Adipocyte (in vitro differentiated cells): Measurements from ENCODE around the gene TP53I13.

Experiments
- DNase-seq: peaks from one replicate; pipeline ENCODE4 v3.0.0-alpha.2; 2015; ENCODE audit warnings: low read depth
- H3K27me3 ChIP-seq: replicated peaks from 2 replicates; pipeline ENCODE4 v1.7.0; 2013; ENCODE audit warnings: mild to moderate bottlenecking, low read length, moderate library complexity; ENCODE audit not compliant: control insufficient read depth, insufficient read depth
- H3K36me3 ChIP-seq: 2 replicates; pipeline ENCODE4 v1.7.0; 2013; ENCODE audit warnings: low read length, mild to moderate bottlenecking, moderate library complexity; ENCODE audit not compliant: control insufficient read depth, insufficient read depth, severe bottlenecking
- H3K4me1 ChIP-seq: 2 replicates; pipeline ENCODE4 v1.7.0; 2013; ENCODE audit warnings: mild to moderate bottlenecking, low read length, moderate library complexity; ENCODE audit not compliant: control insufficient read depth, insufficient read depth
- H3K4me3 ChIP-seq: 2 replicates; pipeline ENCODE4 v1.7.0; 2013; ENCODE audit warnings: mild to moderate bottlenecking, low read length, moderate library complexity
- H3K9ac ChIP-seq: 2 replicates; pipeline ENCODE4 v1.7.0; 2013; ENCODE audit warnings: mild to moderate bottlenecking, low read length, moderate library complexity
- H3K9me3 ChIP-seq: 2 replicates; pipeline ENCODE4 v1.7.0; 2013; ENCODE audit warnings: mild to moderate bottlenecking, low read length, moderate library complexity; ENCODE audit not compliant: control insufficient read depth

The TP53I13 gene

GRCh38 chr17:29576214-29577000, 7.9 kb downstream of the TP53I13 start:
- H3K9ac ChIP-seq, result no peak overlapping the region
- H3K4me3 ChIP-seq, result no peak overlapping the region
- H3K36me3 ChIP-seq, result peaks cover 58% of the 10 kb centered on the region
- H3K4me1 ChIP-seq, result peaks cover 10% of the 10 kb centered on the region
- DNase-seq, result no peak
- no peaks in the 10 kb centered on the region for H3K9me3 ChIP-seq
- H3K27me3 ChIP-seq, result no peaks in the 10 kb centered on the region

- DNase-seq, result no peak
- H3K4me3 ChIP-seq, result no peak overlapping the region
- H3K9ac ChIP-seq, result no peak overlapping the region
- no peaks in the 10 kb centered on the region for H3K9me3 ChIP-seq
- no peaks in the 10 kb centered on the region for H3K27me3 ChIP-seq
- H3K36me3 ChIP-seq, result peaks cover 58% of the 10 kb centered on the region
- H3K4me1 ChIP-seq, result peaks cover 5% of the 10 kb centered on the region
Observed at GRCh38 chr17:29577001-29577370, 8.5 kb downstream of the TP53I13 start.

- H3K36me3 ChIP-seq, result peaks cover 64% of the 10 kb centered on the region
- DNase-seq, result no peak
Observed at GRCh38 chr17:29577385-29578211, 9.1 kb downstream of the TP53I13 start.

GRCh38 chr17:29578626-29579485, 10.4 kb downstream of the TP53I13 start:
- no peak overlapping the region for H3K9ac ChIP-seq
- H3K4me3 ChIP-seq, result no peak overlapping the region
- H3K9me3 ChIP-seq, result no peaks in the 10 kb centered on the region
- DNase-seq, result no peak
- H3K27me3 ChIP-seq, result no peaks in the 10 kb centered on the region
- peaks cover 60% of the 10 kb centered on the region for H3K36me3 ChIP-seq
- H3K4me1 ChIP-seq, result no peaks in the 10 kb centered on the region

More at GRCh38 chr17:29577385-29578211, 9.1 kb downstream of the TP53I13 start:
- no peak overlapping the region for H3K4me3 ChIP-seq
- no peak overlapping the region for H3K9ac ChIP-seq
- H3K27me3 ChIP-seq, result no peaks in the 10 kb centered on the region
- H3K9me3 ChIP-seq, result no peaks in the 10 kb centered on the region
- H3K4me1 ChIP-seq, result no peaks in the 10 kb centered on the region

DNA sequence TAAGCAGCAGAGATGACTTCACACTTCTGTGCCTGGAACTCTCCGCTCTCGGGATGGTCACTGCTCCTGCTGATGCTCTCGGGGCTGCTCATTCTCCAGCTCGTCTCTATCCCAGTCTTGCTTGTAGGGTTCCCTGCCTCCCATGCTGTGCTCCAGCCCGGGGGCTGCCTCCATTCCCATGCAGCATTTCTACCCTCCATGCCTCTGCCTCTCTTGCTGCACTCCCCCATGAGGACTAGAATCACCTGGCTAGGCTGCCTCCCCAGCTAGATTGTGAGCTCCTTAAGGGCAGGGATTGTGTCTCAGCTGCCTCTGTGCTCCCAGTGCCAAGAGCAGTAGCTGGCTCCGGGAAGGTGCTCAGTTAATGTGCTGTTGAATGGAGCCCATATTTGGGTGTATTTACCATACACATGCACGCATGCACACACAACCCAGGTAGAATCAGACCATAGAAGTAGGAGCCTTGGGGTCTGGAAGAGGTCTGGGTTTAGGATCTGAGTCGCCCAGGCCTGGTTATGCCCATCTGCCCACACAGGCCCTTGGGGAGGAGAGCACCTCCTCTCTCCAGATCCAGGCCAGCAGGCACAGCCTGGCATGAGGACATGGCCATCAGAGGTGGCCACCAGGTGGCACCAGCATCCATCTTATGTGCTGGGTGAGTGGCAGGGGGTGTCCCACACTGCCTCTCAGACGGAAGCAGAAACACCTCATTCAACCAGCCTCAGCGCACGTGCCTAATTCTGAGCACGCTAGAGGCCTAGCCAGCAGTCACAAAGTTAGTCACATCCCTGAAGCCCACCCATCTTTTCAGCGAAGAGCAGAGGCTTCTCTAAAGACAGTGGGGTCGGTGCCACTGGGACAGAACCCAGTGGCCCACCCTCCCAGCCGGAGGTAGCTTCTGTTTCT, 11.6 kb downstream of the TP53I13 start:
- peak; percentile 88 for DNase-seq
- Histone ChIP-seq H3K9me3 (no peaks in the 10 kb centered on the region), H3K9ac (no peak overlapping the region), H3K36me3 (peaks cover 47% of the 10 kb centered on the region), H3K4me3 (no peak overlapping the region), H3K27me3 (no peaks in the 10 kb centered on the region), H3K4me1 (no peaks in the 10 kb centered on the region)

GRCh38 chr17:29581583-29582253, 13.2 kb downstream of the TP53I13 start:
- H3K36me3 ChIP-seq, result peaks cover 31% of the 10 kb centered on the region
- H3K4me3 ChIP-seq, result no peak overlapping the region
- H3K27me3 ChIP-seq, result no peaks in the 10 kb centered on the region
- no peak overlapping the region for H3K9ac ChIP-seq
- DNase-seq, result no peak
- H3K4me1 ChIP-seq, result no peaks in the 10 kb centered on the region
- no peaks in the 10 kb centered on the region for H3K9me3 ChIP-seq

DNA sequence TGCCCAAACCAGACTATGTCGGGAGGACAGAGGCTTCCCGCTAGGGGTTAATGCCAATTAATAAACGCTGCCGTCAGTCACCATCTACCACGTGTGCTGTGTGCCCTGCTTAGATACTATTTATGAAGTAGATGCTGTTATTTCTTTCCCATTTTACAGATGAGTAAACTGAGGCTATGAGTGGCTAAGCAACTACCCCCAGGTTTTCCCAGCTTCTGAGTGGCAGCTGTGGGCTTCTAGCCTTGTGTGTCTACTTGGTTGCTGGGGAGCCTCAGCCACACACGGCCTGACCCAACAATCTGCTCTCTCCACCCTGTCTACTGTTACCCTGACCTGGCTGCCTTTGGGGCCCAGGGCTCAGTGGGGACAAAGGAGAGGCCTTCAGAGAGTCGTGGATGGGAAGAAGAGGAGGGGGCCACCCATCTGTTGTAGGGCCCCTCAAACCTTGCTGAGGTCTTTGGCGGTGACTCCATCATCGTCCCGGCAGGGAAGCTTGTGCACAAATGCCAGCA, 13.8 kb downstream of the TP53I13 start:
- DNase-seq, result no peak
- Histone ChIP-seq H3K4me1 (peaks cover 5% of the 10 kb centered on the region), H3K9me3 (no peaks in the 10 kb centered on the region), H3K9ac (no peak overlapping the region), H3K4me3 (no peak overlapping the region), H3K36me3 (peaks cover 25% of the 10 kb centered on the region), H3K27me3 (no peaks in the 10 kb centered on the region)

DNA sequence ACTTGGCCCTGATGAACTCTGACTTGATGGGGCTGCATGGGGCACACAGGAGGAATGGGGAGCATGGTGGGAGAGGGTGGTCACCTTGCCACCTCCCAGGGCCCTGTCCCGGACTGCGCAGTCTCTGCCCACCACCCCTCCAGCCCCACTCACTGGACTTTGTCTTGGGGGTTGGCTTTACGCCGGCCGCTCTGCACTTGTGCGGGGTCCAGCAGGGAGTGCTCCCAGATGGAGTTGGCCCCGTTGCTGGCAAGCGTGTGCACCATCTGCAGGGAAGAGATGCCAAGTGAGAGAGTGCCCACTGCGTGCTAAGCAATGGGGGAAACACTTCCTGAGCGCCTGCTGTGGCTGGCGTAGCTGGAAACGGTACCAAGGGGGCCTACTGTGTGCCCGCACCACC, 14.3 kb downstream of the TP53I13 start:
- Histone ChIP-seq H3K9me3 (no peaks in the 10 kb centered on the region), H3K9ac (no peak overlapping the region), H3K27me3 (no peaks in the 10 kb centered on the region), H3K36me3 (peaks cover 25% of the 10 kb centered on the region), H3K4me3 (no peak overlapping the region), H3K4me1 (peaks cover 9% of the 10 kb centered on the region)
- no peak for DNase-seq

DNA sequence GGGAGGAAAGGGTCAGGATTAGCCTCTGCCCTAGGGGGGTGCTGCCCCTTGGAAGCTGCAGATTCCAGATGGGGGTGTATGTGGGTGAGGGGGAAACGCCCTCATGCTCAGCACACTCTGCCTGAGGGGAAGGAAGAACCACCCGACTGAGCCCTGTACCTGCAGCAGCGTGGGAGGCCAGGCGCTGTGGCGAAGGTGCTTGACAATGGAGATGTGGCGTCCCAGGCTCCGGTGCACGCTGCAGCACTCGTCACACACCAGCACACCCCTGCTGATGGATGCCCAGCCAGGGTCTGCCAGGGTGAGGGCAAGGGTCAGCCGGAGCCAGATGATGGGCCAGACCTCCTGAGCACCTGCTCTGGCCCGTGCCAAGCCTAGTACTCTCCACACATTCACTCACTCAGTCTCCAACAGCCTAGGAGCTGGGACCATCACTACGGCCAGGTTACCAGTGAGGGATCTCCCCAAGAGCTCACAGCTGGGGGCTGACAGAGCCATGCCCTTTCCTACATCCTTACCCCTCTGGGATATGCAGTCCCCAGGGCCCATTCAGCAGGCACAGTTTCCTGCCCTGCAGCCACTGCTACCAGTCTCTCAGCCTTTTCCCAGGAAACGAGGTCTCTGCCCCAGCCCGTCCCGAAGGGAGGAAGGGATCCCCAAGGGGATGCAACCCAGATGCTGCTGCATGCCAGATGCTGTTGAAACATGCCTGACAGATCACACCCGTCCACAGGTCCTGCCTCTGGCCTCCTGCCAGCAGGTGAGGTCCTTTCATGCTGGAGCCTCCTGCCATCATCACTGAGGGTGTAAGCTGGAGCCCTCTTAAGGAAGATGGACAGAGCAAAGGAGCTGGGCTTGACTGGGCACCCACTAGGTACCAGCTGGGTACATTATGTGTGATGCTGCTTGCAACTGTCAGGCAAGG, 15.1 kb downstream of the TP53I13 start:
- Histone ChIP-seq H3K9me3 (no peaks in the 10 kb centered on the region), H3K4me1 (peaks cover 17% of the 10 kb centered on the region), H3K4me3 (no peak overlapping the region), H3K36me3 (peaks cover 25% of the 10 kb centered on the region), H3K9ac (no peak overlapping the region), H3K27me3 (no peaks in the 10 kb centered on the region)
- no peak for DNase-seq
